Measurements from ENCODE around the gene EPS8L3.
"Not testable (repeated sequence)": the region's sequence is repeated elsewhere in the genome, so short reads cannot be mapped to it uniquely, and the experiment has no call there.

The EPS8L3 gene

DNA sequence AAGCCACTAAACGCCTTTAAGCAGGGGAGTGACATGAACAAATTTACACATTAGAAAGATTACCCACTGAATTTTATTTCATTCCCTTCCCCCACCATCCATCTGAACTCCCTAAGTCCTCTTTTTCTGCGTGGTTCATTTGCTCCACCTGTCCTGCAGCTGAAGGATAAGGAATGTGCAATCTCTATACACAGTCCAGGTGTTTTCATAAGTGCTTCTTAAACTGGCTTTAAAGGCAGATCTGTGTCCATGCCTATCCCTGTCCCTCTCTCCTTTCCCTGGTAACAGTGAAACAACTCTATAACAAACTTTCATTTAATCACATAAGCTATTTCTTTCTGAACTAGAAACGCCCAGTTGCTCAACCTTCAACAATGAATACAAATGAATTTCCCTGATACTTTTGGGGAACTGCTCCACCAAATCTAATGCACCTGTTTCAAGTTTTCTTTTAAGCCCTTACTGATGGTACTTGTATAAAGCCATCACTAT, 31.3 kb downstream of the EPS8L3 start:
- no peak for DNase-seq

DNA sequence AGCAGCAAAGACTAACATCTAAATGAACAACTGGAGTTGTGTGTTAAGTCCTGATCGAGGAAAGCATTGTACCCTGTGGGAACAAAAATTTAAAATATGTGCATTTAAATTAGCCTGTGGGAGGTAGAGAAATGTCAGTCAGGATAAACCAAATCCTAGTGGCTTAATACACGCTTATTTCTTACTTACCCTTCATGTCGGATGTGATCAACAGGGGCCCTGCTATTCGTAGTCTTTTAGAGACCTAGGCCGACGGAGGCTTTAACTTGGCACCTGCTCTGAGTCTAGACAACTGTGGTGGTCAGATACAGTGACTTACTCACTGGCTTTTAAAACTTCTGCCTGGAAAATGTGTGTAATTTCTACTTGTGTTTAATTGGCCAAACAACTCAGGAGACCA, 33.1 kb downstream of the EPS8L3 start:
- no peak for DNase-seq

DNA sequence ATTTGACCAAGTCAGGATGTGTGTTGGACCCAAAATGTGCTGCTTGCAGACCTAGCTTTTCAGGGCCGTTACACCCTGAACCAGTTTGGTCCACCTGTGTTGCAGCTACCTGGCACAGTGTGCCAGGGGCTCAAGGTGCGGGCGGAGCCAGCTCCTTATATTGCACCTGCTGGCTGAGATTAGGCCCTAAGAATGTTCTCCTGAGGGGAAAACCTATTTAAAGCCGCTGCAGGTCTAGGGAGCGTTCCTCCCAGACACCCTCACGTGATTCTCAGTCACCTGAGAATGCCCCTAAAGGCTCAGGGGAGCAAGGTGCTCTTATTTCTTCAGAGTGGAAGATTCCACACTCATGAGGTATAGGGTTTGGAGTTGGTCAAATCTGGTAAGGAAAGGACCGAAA, 34.9 kb downstream of the EPS8L3 start:
- DNase-seq = no peak

DNA sequence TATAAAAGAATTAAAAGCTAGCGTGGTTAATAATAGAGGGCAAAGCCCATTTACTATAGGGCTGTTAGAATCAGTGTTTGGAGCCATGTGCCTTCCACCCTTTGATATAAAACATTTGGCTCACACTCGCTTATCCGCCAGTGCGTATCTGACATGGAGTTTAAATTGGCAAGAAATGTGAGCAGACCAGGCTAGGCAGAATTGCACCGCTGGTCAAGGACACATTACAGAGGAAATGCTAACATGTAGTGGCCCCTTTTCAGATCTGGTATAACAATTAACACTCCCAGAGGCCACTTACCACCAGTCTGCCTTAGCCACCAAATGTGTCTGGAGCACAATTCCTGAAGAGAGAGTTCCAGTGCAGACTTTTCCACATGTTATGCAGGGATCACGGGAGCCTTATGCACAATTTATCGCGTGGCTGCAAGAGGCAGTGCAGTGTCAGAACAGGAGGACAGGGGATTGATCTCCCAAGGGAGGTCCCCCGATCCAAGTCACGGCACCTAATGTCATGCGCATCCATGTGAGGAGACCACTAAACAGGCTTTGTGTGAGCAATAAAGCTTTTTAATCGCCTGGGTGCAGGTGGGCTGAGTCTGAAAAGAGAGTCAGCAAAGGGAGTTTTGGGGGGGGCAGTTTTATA, 36.9 kb downstream of the EPS8L3 start:
- DNase-seq = no peak

DNA sequence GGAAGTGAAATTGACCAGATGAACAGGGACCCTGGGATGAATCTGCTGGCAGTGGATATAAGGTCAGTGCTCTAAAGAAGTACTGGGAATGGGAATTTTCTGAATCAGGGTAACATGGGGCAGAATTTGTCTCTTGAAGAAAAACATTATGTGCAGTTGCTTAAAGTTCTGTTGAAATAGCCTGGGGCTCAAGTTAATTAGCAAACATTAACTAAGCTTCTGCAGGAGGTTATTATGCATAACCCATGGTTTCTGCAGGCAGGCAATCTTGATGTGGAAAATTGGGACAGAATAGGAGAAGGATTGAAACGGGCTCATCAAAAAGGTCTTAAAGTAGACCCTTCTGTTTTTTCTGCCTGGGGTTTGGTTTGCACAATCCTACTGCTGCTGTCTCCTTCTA, 37.7 kb downstream of the EPS8L3 start:
- DNase-seq = no peak

DNA sequence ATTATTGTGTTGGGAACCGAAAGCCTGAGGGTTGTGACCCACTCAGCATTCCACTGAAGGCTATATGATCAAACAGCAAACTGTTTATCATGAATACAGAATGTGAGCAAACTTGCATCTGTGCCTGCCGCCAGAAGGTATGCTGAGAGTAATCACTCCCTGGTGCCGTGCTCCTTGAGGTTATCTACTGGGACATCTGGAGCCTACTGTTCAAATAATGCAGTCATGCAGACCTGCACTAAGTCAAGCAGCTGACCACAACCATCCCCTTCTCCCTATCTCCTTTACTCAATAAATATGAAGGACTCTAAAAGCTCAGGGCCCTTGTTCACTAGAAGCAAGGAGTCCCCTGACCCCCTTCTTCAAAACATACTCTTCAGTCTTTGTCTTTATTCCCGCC, 38.2 kb downstream of the EPS8L3 start:
- DNase-seq = no peak

DNA sequence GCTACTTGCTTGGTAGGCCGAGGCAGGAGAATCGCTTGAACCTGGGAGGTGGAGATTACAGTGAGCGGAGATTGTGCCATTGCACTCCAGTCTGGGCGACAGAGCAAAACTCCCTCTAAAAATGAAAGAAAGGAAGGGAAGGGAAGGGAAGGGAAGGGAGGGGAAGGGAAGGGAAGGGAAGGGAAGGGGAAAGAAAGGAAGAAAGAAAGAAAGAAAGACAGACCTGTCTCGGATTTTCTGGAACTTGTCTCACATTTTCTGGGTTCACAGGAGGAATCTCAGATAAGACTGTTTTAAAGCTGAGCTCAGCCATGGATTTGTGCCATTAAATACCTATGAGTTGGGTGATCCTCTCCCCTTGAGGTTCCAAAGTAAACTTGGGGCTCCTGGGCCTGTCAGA, 38.8 kb downstream of the EPS8L3 start:
- DNase-seq = no peak

DNA sequence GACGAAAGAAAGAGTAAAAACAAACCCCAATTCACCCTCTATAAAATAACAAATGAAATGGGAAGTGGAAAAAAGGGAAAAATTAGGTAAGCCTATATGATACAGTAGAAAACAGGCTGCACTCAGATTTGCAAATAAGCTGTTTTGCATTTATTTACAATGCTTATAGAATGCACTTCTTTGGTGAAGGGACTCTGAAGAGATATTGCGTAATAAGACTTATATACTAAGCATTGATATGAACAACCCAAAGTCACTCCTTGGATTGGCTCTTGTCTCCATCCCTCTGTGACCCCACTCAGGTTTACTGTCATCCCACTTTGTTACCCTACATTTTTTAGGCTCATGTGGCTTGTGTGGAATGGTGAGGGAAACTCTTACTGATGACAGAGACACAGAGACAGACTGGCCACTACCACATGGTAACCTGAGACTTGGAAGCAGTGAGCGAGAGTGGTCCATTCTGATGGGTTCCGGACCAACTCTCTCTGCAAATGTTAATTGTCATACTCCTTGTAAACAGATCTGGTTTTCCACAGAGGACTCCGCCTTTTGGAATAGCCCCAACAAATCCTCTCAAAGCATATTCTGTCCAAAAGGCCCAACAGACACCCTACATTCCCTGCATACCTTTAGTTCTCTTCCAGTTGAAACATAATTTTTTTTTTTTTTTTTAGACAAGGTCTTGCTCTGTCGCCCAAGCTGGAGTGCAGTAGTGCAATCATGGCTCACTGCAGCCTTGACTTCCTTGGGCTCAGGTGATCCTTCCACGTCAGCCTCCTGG, 40.6 kb downstream of the EPS8L3 start:
- no peak for DNase-seq

DNA sequence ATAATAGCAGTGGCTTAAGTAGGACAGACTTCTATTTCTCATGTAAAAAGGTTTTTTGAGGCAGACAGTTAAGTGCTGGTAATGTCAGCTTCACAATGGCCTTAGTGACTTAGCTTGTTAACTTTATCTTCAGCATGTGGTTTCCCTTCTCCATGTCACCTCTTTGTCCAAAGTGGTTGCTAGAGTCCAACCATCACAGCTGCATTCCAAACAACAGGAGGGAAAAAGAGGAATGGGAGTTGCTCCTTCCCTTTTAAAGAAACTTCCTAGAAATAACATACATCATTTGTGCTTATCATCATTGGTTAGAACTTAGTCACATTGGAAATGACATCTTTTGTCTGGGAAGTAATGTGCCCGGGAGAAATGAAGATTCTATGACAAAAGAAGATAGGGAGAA, 41.8 kb downstream of the EPS8L3 start:
- DNase-seq = no peak

DNA sequence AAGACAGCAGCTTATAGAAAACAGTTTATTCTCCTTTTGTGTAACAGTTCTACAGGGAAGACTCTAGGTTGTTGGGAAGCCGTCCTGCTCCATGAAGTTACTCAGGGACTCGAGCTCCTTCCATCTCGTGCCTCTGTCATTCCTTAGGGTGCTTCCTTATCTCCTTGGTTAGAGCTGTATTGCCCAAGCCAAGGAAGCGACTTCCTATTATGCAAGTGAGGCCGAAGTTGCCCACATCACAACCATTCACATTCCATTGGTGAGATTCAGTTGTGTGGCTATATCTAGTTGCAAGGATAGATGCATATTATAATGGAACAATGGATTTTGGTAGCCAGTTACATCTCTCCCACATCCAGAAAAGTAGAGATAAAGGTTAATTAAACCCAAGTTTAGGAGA, 42.7 kb downstream of the EPS8L3 start:
- no peak for DNase-seq

DNA sequence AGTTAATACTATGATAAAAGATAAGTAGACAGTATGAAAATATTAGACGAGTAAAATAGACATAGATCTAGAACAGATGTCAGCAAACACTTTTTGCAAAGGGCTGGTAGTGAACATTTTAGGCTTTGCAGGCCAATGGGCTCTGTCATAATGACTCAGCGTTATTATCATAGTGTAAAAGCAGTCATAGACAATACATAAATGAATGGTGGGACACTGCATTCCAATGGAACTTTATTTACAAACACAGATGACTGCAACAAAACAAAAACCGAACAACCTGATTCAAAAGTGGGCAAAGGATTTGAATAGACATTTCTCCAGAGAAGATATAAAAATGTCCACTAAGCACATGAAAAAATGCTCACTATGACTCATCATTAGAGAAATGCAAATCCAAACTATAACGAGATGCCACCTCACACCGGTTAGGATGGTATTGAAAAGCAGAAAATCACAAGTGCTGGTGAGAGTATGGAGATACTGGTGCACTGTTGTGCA, 44.3 kb downstream of the EPS8L3 start:
- no peak for DNase-seq

DNA sequence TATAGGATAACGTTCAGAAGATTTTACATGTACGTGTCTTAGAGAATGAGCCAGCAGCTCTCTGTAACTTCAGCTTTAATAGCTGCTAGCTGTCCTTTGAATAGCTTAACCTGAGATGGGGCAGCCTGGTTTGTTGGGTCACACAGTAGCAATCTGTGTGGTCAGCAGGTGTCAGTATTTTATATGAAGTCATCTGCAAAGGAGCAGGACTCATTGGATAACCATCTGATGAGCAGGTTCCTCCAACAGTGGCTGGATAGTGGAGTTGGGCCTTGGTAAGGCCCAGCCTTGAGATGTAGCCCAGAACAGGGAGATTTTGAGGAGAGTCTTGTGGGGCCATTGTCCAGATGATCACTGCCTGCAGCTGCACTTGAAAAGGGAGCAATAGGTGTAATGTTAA, 45.2 kb downstream of the EPS8L3 start:
- no peak for DNase-seq

DNA sequence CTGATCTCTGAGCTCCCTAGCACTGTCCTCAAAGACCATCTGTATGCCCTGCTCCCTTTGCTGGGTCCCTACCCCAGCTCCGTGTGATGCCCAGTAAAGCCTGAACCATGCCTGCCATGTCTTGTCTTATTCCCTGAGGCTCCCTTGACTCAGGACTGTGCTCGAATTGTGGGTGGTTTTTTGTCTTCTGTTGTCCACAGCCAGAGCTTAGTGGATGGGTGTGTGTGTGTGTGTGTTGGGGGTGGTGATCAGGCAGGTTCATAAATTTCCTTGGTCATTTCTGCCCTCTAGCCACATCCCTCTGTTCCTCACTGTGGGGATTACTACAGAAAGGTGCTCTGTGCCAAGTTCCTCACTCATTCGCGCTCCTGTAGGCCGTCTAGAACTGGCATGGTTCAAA, 46.0 kb downstream of the EPS8L3 start:
- DNase-seq = no peak

DNA sequence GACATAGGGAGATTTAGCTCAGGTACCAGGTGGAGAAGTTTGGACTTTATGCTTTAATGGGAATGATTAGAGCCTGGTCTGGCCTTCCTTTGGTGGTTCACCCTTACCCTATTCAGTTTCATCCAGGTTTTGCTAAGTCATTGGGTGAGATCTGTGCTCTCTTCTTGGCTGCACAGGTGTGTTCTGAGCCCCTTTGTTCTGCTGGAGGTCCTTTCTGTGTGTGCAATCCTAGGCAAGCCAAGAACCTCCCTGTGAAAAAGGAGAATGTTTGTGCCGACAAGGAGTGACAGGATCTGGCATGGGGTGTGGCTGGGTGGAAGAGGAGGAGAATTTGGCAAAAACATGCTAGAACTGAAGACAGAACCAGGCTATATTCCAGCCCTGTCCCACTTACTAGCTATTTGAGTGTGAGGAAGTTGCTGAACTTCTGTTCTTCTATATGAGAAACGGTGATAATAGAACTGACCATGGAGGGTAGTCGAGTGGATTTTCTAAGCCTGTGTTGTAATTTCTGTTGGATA, 47.1 kb downstream of the EPS8L3 start:
- no peak for DNase-seq

DNA sequence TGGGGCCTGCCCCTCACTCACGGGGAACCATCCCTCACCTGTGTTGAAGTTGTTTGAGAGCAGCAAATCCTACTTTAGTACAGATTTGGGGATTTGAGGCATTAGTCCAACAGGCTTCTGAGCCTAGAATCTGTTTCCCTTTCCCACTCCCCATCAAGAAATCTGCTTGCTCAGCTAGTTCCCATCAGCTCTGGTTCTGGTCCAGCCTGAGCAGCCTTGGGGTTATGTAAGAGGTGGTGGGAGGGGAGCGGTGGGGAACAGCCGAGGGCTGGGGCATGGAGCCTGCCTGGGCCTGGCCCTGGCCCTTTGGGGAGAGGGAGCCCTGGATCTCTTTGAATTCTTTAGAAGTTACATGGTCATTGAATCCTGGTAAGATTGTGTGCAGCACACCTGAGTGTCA, 47.6 kb downstream of the EPS8L3 start:
- DNase-seq = no peak

DNA sequence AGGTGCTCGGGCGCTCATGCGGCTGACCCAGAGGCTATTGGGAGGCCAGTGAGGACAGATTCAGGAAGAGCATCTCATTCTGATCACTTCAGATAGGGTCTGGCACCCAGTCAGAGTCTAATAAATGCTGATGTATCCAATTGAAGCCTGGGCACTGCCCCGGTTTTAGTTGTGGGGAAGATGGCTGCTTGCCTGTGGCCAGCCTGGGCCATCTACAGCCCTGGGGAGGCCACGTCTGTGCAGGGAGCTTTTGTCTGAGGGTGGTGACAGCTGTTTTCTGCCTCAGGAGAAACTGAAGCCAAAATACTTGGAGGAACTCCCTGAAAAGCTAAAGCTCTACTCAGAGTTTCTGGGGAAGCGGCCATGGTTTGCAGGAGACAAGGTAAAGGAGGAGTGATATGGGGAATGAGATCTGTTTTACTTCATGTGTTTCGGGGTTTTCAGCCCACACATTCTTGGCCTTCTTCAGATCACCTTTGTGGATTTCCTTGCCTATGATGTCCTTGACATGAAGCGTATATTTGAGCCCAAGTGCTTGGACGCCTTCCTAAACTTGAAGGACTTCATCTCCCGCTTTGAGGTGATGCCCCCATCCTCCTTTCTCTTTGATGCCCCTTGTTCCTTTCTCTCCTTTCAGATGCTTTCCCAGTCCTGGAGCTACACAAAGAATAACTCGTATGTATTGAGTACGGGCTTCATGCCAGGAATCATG, 48.9 kb downstream of the EPS8L3 start:
- no peak for DNase-seq

DNA sequence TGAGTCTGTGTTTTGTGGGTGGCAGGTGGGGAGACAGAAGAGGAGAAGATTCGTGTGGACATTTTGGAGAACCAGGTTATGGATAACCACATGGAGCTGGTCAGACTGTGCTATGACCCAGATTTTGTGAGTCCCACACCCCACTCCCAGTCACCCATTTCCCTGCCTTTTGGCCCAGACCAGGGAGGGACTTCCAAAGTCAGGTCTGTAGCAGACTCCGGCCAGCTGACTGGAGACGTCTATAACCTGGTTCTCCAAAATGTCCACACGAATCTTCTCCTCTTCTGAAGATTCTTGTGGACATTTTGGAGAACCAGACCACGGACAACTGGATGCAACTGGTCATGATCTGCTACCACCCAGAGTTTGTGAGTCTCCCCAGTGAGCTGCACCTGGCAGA, 50.1 kb downstream of the EPS8L3 start:
- no peak for DNase-seq

DNA sequence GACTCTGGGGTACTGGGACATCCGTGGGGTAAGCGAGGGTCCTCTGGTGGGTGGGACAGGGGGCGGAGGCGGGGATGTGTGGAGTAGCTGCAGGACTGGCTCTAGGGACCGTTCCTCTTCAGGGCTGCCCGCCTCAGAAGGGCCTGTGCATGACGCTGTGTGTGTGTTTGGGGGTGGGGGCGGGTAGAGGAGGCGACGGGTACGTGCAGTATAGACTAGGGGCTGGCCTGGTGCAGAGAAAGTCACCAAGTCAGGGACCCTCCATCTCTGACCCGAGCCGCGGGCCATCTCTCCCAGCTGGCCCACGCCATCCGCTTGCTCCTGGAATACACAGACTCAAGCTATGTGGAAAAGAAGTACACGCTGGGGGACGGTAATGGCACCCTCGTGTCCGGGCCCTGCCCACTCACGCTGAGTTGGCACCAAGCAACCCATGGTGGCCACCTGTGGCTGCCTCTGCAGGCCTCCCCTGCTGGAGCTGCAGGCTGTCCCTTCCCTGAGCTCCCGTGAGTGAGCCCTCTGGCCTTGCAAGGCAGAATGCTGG, 51.3 kb downstream of the EPS8L3 start:
- DNase-seq = no peak

DNA sequence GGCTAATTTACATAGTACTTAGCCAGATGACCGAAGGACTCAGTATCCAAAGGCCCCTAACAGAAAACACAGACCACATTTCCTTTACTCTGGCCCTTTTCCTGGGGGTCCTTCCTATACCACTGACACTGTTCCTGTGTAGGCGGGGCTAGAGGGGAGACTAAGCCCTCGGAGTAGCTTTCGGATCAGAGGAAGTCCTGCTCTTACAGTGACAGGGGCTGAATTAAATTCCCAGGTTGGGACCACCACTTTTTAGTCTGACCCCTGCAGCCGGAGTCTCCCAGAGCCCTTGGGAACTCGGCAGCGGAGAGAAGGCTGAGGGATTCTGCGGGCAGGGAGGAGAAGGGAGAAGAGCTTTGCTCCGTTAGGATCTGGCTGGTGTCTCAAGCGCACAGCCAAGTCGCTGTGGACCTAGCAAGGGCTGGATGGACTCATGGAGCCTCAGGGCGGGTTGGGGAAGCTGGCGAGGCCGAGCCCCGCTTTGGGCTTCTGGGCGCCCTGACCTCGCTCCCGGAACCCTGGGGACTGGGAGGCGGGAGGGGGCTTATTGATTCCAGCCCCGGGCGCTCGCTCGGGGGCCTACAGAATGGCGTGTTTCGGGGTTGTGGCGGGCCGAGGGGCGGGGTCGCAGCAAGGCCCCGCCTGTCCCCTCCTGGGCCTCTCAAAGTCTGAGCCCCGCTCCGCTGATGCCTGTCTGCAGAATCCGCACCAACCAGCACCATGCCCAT, 52.0 kb downstream of the EPS8L3 start, which contains the start of gene GSTM5:
TSS of gene GSTM5 (plus strand) at position 659 of the 728 bp plus-strand sequence. CDS start at position 721, 62 bp downstream.
- DNase-seq = not testable (repeated sequence)

DNA sequence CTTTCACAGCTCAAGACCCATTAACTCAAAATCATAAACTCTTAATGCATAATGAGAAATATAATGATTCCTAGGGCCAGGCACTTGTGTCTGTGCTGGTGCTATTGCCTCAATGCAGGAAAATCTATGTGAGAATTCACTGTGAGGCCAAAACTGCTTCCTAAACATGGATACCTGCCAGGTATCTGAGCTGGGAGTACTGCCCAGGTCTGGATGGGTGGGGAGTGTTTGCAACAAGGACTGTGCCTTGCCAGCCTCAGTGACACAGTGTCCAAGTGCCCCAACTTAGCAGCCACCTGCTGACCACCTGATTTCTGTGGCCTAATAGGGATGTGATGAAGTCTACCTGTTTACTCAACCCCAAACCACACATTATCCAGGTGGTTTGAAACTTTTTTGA, 53.9 kb downstream of the EPS8L3 start:
- DNase-seq = not testable (repeated sequence)

DNA sequence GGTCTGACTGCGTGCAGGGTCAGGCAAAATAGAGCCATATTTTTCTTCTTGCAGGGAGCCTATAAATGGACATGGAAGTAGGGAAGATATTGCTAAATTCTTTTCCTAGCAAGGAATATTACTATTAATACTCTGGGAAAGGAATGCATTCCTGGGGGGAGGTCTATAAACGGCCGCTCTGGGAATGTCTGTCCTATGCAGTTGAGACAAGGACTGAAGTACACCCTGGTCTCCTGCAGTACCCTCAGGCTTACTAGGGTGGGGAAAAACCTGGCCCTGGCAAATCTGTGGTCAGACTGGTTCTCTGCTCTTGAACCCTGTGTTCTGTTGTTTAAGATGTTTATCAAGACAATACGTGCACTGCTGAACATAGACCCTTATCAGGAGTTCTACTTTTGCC, 54.8 kb downstream of the EPS8L3 start:
- not testable (repeated sequence) for DNase-seq

DNA sequence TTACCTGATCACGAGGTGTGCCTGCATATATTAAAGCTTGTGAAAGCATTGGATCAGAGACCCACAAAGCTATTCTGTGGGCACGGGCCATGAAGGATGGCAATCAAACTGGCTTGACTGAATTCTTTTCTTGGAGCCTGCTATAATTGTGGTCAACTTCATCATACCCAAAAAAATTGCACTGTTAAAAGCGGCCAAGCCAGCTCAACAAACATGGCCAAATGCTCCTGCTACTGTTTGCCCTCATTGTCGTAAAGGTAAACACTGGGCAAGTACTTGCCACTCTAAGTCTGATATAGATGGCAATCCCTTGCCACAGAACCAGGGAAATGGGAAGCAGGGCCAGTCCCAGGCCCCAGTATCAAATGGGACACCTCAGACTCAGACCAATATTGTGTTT, 58.3 kb downstream of the EPS8L3 start:
- no peak for DNase-seq
